Activated effector memory CD4-positive, alpha-beta T cell treated with Interleukin-2 at 50 U/mL for 16 hours (primary cell): ENCODE results near the gene GPD1L.
"Not testable (repeated sequence)": the region's sequence is repeated elsewhere in the genome, so short reads cannot be mapped to it uniquely, and the experiment has no call there.

Experiments
- DNase-seq: peaks from one replicate; pipeline ENCODE4 v3.0.0-alpha.2; 2020

GPD1L gene

GRCh38 chr3:32186097-32186496 lies 79.7 kb downstream of the GPD1L start:
- DNase-seq, result no peak

GRCh38 chr3:32186876-32187275 lies 80.5 kb downstream of the GPD1L start:
- DNase-seq, result no peak

GRCh38 chr3:32189693-32190092 lies 83.3 kb downstream of the GPD1L start:
- DNase-seq, result no peak

- DNase-seq, result not testable (repeated sequence)
These were observed 84.1 kb downstream of the GPD1L start for GRCh38 chr3:32190556-32190955.

GRCh38 chr3:32193101-32193500 lies 86.7 kb downstream of the GPD1L start:
- no peak for DNase-seq

- no peak for DNase-seq
These were observed 88.2 kb downstream of the GPD1L start for GRCh38 chr3:32194653-32195052.

GRCh38 chr3:32195995-32196540 lies 89.6 kb downstream of the GPD1L start:
- no peak for DNase-seq

- DNase-seq, result no peak
These were observed 91.6 kb downstream of the GPD1L start for GRCh38 chr3:32197991-32198390.

GRCh38 chr3:32198714-32199113 lies 92.3 kb downstream of the GPD1L start:
- no peak for DNase-seq

- no peak for DNase-seq
These were observed 94.1 kb downstream of the GPD1L start for GRCh38 chr3:32200490-32200889.

GRCh38 chr3:32200992-32201758 lies 94.8 kb downstream of the GPD1L start:
- DNase-seq, result no peak

- DNase-seq, result no peak
These were observed 96.1 kb downstream of the GPD1L start for GRCh38 chr3:32202496-32202895.

- DNase-seq, result no peak
These were observed 97.4 kb downstream of the GPD1L start for GRCh38 chr3:32203854-32204253.

GRCh38 chr3:32208447-32208846 lies 102.0 kb downstream of the GPD1L start:
- DNase-seq, result no peak

- DNase-seq, result no peak
These were observed 108.8 kb downstream of the GPD1L start for GRCh38 chr3:32215185-32215584.

- DNase-seq, result no peak
These were observed 109.9 kb downstream of the GPD1L start for GRCh38 chr3:32216172-32216783.

- DNase-seq, result no peak
These were observed 110.9 kb downstream of the GPD1L start for GRCh38 chr3:32217339-32217738.
